Measurements from ENCODE around the gene PDSS1. TPM values are rescaled to one million over a fixed set of nuclear protein-coding genes. Genes with fewer than 3 reads are reported as not detected.

The PDSS1 gene
- polyA plus RNA-seq, 1 donor (not counting 4 experiments of a cell fraction or from before 2014, with no cell fraction given) = 36.6 TPM

GRCh38 chr10:26765549-26765948 lies 68.0 kb downstream of the PDSS1 start:
- Histone ChIP-seq H3K4me2 (ENCODE audit: control insufficient read depth, extremely low read depth, insufficient read depth, low read depth, low read length) (no peak overlapping the region), H2AFZ (ENCODE audit: control insufficient read depth, low read length) (no peak overlapping the region), H3K79me2 (ENCODE audit: control insufficient read depth, insufficient read depth, low read length) (peaks cover 9% of the 10 kb centered on the region), H3K4me3 (ENCODE audit: control insufficient read depth in 2 of 3, extremely low read depth in 1 of 3, insufficient read depth in 2 of 3, low read depth in 1 of 3, low read length in 3 of 3) (no peak overlapping the region), H3K9me3 (ENCODE audit: control insufficient read depth, low read depth, low read length) (no peaks in the 10 kb centered on the region), H3K27me3 (ENCODE audit: control insufficient read depth, extremely low read depth, insufficient read depth, low read length) (no peaks in the 10 kb centered on the region), H4K20me1 (ENCODE audit: control insufficient read depth, extremely low read depth, insufficient read depth, low read length) (no peaks in the 10 kb centered on the region), H3K9me1 (ENCODE audit: control insufficient read depth, extremely low read depth, insufficient read depth, low read length) (no peaks in the 10 kb centered on the region), H3K36me3 (ENCODE audit: control insufficient read depth in 2 of 2, extremely low read depth in 1 of 2, insufficient read depth in 2 of 2, low read length in 2 of 2) (peaks cover 3 to 5% of the 10 kb centered on the region in 2 experiments), H3K4me1 (ENCODE audit: control insufficient read depth, extremely low read depth, insufficient read depth, low read length) (no peaks in the 10 kb centered on the region), H3K9ac (ENCODE audit: control insufficient read depth, extremely low read depth, insufficient read depth, low read length) (no peak overlapping the region), H3K27ac (ENCODE audit: control insufficient read depth, insufficient read depth, low read length) (no peak overlapping the region)
- no peak for DNase-seq (ENCODE audit: low read depth, low spot score)
- dilution Hi-C loops (cut with MboI; ENCODE audit: extremely low pct_ligation_motif_present, low sequenced_read_pairs) = no loop called here
- no peak for TF ChIP-seq EZH2 (IDR thresholded peaks at IDR 0.05; ENCODE audit: low read length)
- TF ChIP-seq CTCF (optimal IDR thresholded peaks at IDR 0.05 in 1 of 3, IDR thresholded peaks at IDR 0.05 in 1 of 3, conservative IDR thresholded peaks at IDR 0.05 in 1 of 3; ENCODE audit: extremely low read depth in 1 of 3, insufficient read depth in 2 of 3, low read length in 3 of 3) = no peak
- FAIRE-seq = no peak

- no peaks in the 10 kb centered on the region for H3K27me3 ChIP-seq (ENCODE audit: control insufficient read depth, extremely low read depth, insufficient read depth, low read length)
- H2AFZ ChIP-seq (ENCODE audit: control insufficient read depth, low read length) = no peak overlapping the region
- FAIRE-seq (no peak), DNase-seq (ENCODE audit: low read depth, low spot score) (no peak)
- H4K20me1 ChIP-seq (ENCODE audit: control insufficient read depth, extremely low read depth, insufficient read depth, low read length) = no peaks in the 10 kb centered on the region
- H3K9me1 ChIP-seq (ENCODE audit: control insufficient read depth, extremely low read depth, insufficient read depth, low read length) = no peaks in the 10 kb centered on the region
- no peak overlapping the region for H3K27ac ChIP-seq (ENCODE audit: control insufficient read depth, insufficient read depth, low read length)
- H3K4me1 ChIP-seq (ENCODE audit: control insufficient read depth, extremely low read depth, insufficient read depth, low read length) = no peaks in the 10 kb centered on the region
- no peak overlapping the region for H3K4me2 ChIP-seq (ENCODE audit: control insufficient read depth, extremely low read depth, insufficient read depth, low read depth, low read length)
- peaks cover 3% of the 10 kb centered on the region in 2 experiments for H3K36me3 ChIP-seq (ENCODE audit: control insufficient read depth in 2 of 2, extremely low read depth in 1 of 2, insufficient read depth in 2 of 2, low read length in 2 of 2)
- no peak for TF ChIP-seq CTCF (optimal IDR thresholded peaks at IDR 0.05 in 1 of 3, IDR thresholded peaks at IDR 0.05 in 1 of 3, conservative IDR thresholded peaks at IDR 0.05 in 1 of 3; ENCODE audit: extremely low read depth in 1 of 3, insufficient read depth in 2 of 3, low read length in 3 of 3)
- TF ChIP-seq EZH2 (IDR thresholded peaks at IDR 0.05; ENCODE audit: low read length) = no peak
- H3K79me2 ChIP-seq (ENCODE audit: control insufficient read depth, insufficient read depth, low read length) = peaks cover 51% of the 10 kb centered on the region
- H3K4me3 ChIP-seq (ENCODE audit: control insufficient read depth in 2 of 3, extremely low read depth in 1 of 3, insufficient read depth in 2 of 3, low read depth in 1 of 3, low read length in 3 of 3) = no peak overlapping the region
- no peak overlapping the region for H3K9ac ChIP-seq (ENCODE audit: control insufficient read depth, extremely low read depth, insufficient read depth, low read length)
- H3K9me3 ChIP-seq (ENCODE audit: control insufficient read depth, low read depth, low read length) = no peaks in the 10 kb centered on the region
- dilution Hi-C loops (cut with MboI; ENCODE audit: extremely low pct_ligation_motif_present, low sequenced_read_pairs) = no loop called here
Observed at GRCh38 chr10:26770069-26770468, 72.6 kb downstream of the PDSS1 start.
